Hair follicular keratinocyte (primary cell): Measurements from ENCODE around the gene FLT3LG. TPM values are rescaled to one million over a fixed set of nuclear protein-coding genes. Genes with fewer than 3 reads are reported as not detected.

ENCODE experiments used
- total RNA-seq: library from RNA; depleted of rRNA; stranded (reverse); fragments of >200 nt; gene quantifications from 2 replicates; pipeline ENCODE4 v1.2.3, GENCODE V29; 2015

The FLT3LG gene, protein sequence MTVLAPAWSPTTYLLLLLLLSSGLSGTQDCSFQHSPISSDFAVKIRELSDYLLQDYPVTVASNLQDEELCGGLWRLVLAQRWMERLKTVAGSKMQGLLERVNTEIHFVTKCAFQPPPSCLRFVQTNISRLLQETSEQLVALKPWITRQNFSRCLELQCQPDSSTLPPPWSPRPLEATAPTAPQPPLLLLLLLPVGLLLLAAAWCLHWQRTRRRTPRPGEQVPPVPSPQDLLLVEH
- total RNA-seq, result 1.6 and 2.1 TPM in 2 replicates

GRCh38 chr19:49473868-49474541 lies at the start of gene FLT3LG:
FLT3LG (plus strand) TSS chr19:49474215; CDS start chr19:49474640, 425 bp downstream.

DNA sequence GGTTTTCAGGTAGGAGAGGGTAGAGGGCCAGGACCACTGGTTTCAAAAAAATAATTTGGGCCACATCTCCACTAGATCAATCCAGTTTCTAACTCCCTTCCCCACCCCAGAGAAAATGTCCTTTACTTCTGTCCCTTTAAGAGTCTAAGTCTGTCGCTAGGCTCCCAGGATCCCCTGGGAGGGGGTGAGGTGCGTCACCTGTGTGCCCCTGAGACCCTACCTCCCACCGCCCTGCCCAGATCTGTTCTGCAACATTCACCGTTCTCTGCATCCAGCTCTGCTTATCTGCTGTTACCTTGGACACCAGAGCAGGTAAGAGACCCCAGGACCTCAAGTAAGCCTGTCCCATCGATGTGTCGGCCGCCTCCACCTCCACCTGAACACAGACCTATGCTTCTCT lies 48.8 kb upstream of the FLT3LG start, which contains the start of gene GFY:
TSS of gene GFY (plus strand) at position 211 of the 400 bp plus-strand sequence. CDS start 1,043 bp downstream, outside the sequence.

DNA sequence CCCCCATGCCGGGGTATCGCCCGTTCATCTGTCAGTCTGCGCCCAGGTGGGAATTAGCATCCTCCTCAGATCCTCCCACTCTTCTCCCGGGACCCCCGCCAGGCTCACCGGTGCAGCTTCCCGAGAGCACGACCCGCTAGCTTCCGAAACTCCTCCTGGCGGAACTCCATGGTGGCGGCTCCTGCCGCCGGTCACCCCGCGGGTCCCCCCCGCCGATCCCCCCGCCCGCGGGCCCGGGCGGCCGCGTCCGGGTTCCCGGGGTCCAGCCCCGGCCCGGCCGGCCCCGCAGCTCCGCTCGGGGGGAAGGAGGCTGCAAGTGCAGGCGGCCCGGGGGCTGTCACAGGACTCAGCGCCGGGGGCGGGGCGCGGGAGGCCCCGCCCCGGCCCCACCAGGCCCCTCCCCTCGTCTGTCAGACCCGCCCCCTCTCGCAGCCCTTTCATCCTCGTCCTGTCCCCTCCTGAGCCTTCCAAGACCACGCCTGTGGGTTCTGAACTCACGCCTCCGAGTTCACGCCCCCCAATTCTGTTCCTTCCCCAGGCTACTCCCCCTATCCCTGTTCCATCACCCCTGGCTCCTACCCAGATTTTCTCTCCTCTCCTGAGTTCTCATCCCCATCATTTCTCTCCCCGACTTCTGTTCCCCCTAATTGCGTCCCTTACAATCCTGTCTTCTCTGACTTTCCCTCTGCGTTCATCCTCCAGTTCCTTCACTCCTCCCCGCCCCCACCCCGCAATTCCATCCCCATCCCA lies 32.6 kb upstream of the FLT3LG start, which contains the start of gene SLC17A7:
TSS of gene SLC17A7 (minus strand) at position 318 of the 750 bp plus-strand sequence. CDS start at position 170, 148 bp downstream.

GRCh38 chr19:49451430-49452181 lies 22.4 kb upstream of the FLT3LG start, which contains the start of gene PIH1D1:
PIH1D1 (minus strand) TSS chr19:49451814; CDS start chr19:49451574, 240 bp downstream.

GRCh38 chr19:49453013-49453756 lies 20.8 kb upstream of the FLT3LG start, which contains the start of gene ALDH16A1:
ALDH16A1 (plus strand) TSS chr19:49453225; CDS start chr19:49453332, 107 bp downstream.

DNA sequence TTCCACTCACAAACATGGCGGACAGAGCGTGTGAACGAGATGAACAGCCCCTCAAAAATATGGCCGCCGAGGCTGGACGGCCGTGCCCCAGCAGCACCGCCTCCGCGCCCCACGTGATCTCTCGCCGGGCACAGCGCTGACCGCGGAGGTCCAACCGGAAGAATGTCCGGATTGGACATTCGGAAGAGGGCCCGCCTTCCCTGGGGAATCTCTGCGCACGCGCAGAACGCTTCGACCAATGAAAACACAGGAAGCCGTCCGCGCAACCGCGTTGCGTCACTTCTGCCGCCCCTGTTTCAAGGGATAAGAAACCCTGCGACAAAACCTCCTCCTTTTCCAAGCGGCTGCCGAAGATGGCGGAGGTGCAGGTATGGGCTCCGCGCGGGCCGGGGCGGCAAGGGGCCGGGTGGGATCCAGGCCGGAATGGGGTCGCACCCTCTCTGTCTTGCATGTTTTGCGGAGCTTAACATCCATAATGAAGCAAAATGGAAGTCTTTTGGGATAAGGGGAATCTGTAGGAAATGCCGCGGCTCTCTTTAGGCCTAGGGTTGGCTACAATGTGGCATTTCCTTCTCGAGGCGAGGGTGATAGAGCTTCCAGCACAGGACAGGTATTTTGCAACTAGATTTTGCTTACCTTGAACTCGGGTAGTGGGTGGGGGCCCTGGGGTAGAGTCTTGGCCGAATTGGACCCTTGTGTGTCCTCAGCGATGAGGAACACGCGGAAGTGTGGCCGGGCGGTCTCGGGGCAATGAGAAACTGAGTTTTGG lies 13.4 kb downstream of the FLT3LG start, which contains the start of gene RPL13A:
TSS of gene RPL13A (plus strand) at position 332 of the 769 bp plus-strand sequence. CDS start at position 354, 22 bp downstream.

Other genes with a start within 250 kb of the FLT3LG start
- not detected in 2 replicates for gene SLC6A16, start 149.0 kb upstream of the FLT3LG start, total RNA-seq
- gene CD37, start 138.8 kb upstream of the FLT3LG start, total RNA-seq, result not detected in 2 replicates
- gene TEAD2, start 111.8 kb upstream of the FLT3LG start, total RNA-seq, result 19.2 and 20.5 TPM in 2 replicates
- gene DKKL1, start 110.3 kb upstream of the FLT3LG start, total RNA-seq, result not detected in 2 replicates
- gene KASH5, start 86.0 kb upstream of the FLT3LG start, total RNA-seq, result not detected in 2 replicates
- not detected in 2 replicates for gene PTH2, start 50.8 kb upstream of the FLT3LG start, total RNA-seq
- gene GFY, start 48.8 kb upstream of the FLT3LG start, total RNA-seq, result not detected in 2 replicates
- not detected in 2 replicates for gene SLC17A7, start 32.7 kb upstream of the FLT3LG start, total RNA-seq
- 74.7 and 86.8 TPM in 2 replicates for gene PIH1D1, start 22.4 kb upstream of the FLT3LG start, total RNA-seq
- gene ALDH16A1, start 21.0 kb upstream of the FLT3LG start, total RNA-seq, result 19.4 and 29.5 TPM in 2 replicates
- gene RPL13A, start 13.4 kb downstream of the FLT3LG start, total RNA-seq, result 2,476 and 3,531 TPM in 2 replicates
- gene RPS11, start 22.2 kb downstream of the FLT3LG start, total RNA-seq, result 3,565 and 3,976 TPM in 2 replicates
- gene FCGRT, start 38.4 kb downstream of the FLT3LG start, total RNA-seq, result 16.1 and 27.0 TPM in 2 replicates
- gene RCN3, start 53.8 kb downstream of the FLT3LG start, total RNA-seq, result 1.3 and 3.3 TPM in 2 replicates
- 52.4 and 71.2 TPM in 2 replicates for gene NOSIP, start 106.3 kb downstream of the FLT3LG start, total RNA-seq
- 5.7 and 8.2 TPM in 2 replicates for gene PRRG2, start 107.1 kb downstream of the FLT3LG start, total RNA-seq
- gene PRR12, start 117.0 kb downstream of the FLT3LG start, total RNA-seq, result 4.7 and 6.0 TPM in 2 replicates
- 55.4 and 88.5 TPM in 2 replicates for gene RRAS, start 165.9 kb downstream of the FLT3LG start, total RNA-seq
- gene SCAF1, start 168.0 kb downstream of the FLT3LG start, total RNA-seq, result 28.1 and 35.2 TPM in 2 replicates
- gene IRF3, start 191.6 kb downstream of the FLT3LG start, total RNA-seq, result 71.1 and 83.8 TPM in 2 replicates
- 18.4 and 37.6 TPM in 2 replicates for gene BCL2L12, start 191.7 kb downstream of the FLT3LG start, total RNA-seq
- gene PRMT1, start 203.1 kb downstream of the FLT3LG start, total RNA-seq, result 301 and 446 TPM in 2 replicates
- 1.3 and 4.1 TPM in 2 replicates for gene ADM5, start 215.4 kb downstream of the FLT3LG start, total RNA-seq
- gene CPT1C, start 216.9 kb downstream of the FLT3LG start, total RNA-seq, result 0.23 and 2.0 TPM in 2 replicates